ENCODE results near the gene CASTOR1.

DNA sequence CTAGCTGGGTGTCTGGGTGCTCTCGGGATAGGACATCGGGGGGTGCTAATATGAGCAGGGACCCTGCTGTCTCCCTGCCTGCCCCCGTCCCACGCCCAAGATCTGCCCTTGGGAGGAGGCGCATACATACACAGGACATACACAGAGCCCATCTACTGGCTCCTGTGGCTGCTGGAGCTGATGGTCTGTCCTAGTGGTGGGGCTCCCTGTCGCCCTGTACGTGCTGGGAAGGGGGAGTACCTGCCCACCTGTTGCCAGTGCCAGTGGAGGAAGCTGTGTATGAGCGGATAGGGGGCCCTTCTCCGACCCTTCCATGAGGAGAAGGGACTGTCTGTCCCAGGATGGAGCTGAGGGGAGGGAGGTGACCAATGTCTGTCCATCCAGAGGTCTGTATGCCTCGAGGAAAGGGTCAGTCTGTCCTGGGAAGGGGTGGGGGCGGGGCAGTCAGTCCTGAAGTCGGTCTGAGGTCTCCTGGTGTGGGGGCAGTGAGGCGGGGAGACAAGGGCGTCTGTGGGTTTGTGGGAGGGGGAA is 36.5 kb upstream of the CASTOR1 start:
- TF ChIP-seq, protein P1, sequence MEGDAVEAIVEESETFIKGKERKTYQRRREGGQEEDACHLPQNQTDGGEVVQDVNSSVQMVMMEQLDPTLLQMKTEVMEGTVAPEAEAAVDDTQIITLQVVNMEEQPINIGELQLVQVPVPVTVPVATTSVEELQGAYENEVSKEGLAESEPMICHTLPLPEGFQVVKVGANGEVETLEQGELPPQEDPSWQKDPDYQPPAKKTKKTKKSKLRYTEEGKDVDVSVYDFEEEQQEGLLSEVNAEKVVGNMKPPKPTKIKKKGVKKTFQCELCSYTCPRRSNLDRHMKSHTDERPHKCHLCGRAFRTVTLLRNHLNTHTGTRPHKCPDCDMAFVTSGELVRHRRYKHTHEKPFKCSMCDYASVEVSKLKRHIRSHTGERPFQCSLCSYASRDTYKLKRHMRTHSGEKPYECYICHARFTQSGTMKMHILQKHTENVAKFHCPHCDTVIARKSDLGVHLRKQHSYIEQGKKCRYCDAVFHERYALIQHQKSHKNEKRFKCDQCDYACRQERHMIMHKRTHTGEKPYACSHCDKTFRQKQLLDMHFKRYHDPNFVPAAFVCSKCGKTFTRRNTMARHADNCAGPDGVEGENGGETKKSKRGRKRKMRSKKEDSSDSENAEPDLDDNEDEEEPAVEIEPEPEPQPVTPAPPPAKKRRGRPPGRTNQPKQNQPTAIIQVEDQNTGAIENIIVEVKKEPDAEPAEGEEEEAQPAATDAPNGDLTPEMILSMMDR (conservative IDR thresholded peaks at IDR 0.05 in 1 of 2, IDR thresholded peaks at IDR 0.05 in 1 of 2; ENCODE audit: low read depth in 1 of 2, low read length in 2 of 2) = no peak
- TF ChIP-seq EZH2 (IDR thresholded peaks at IDR 0.05; ENCODE audit: low read length, missing control alignments) = no peak

Measured in fibroblast of lung (primary cell).